AG10803 (cell line): ENCODE results near the gene ATP5ME.
"Not testable (repeated sequence)": the region's sequence is repeated elsewhere in the genome, so short reads cannot be mapped to it uniquely, and the experiment has no call there.

Experiments used
- DNase-seq: peaks from one replicate; pipeline ENCODE4 v3.0.0; 2010; ENCODE audit warnings: low read depth
- H3K4me3 ChIP-seq: 2 replicates; pipeline ENCODE4 v1.5.1; 2011; ENCODE audit warnings: mild to moderate bottlenecking, low read length, control low read depth
- TF ChIP-seq, protein P1 (sequence below): conservative IDR thresholded peaks from 2 replicates; pipeline ENCODE4 v1.5.1; 2011; ENCODE audit warnings: mild to moderate bottlenecking, low read length, control low read depth, inconsistent platforms

ATP5ME gene

DNA sequence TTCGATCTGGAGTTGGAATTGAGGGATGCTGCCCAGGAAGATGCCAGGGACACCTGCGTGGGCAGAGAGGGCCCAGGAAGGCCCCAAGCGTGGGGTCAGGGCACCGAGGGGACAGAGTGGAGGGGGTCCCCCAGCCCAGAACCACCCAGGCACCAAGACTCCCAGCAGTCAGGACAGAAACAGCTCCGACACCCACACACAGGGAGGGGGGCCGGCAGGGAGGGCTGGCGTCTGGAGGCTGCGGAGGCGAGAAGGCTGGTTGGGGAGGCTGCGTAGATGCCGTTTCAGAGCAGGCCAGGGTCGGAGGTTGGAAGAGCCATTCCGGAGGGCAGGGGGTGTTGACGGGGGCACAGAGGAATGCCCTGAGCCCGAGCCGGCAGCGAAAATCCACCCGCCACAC is 23.6 kb downstream of the ATP5ME start:
- no peak overlapping the region for H3K4me3 ChIP-seq
- DNase-seq, result no peak
- TF ChIP-seq, protein P1, sequence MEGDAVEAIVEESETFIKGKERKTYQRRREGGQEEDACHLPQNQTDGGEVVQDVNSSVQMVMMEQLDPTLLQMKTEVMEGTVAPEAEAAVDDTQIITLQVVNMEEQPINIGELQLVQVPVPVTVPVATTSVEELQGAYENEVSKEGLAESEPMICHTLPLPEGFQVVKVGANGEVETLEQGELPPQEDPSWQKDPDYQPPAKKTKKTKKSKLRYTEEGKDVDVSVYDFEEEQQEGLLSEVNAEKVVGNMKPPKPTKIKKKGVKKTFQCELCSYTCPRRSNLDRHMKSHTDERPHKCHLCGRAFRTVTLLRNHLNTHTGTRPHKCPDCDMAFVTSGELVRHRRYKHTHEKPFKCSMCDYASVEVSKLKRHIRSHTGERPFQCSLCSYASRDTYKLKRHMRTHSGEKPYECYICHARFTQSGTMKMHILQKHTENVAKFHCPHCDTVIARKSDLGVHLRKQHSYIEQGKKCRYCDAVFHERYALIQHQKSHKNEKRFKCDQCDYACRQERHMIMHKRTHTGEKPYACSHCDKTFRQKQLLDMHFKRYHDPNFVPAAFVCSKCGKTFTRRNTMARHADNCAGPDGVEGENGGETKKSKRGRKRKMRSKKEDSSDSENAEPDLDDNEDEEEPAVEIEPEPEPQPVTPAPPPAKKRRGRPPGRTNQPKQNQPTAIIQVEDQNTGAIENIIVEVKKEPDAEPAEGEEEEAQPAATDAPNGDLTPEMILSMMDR, result no peak

DNA sequence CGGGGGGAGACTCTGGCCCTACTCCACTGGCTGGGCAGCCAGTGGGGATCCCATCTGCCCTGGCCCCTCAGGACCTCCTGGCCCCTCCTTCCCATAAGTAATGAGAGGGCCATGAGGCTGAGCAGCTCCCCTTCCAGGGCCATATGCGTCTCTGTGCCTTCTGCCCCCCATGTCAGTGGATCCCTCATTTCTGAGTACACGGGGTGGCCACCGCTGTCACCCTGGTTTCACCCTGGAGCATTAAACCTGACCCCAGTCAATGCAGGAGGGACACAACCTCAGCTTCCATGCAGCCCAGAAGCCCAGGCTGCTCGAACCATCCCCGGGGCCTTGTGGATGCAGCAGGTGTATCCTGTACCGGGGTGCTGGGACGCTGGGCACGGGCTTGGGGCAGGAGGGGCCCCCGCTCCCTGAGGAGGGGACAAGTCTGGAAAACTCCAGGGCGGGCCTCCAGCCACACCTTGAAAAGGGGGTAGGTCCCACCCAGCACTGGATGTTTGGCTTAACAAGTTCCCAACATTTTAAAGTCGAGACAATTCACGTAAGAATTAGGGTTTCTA is 24.2 kb downstream of the ATP5ME start:
- TF ChIP-seq, protein P1, result no peak
- H3K4me3 ChIP-seq, result no peak overlapping the region
- DNase-seq, result no peak

DNA sequence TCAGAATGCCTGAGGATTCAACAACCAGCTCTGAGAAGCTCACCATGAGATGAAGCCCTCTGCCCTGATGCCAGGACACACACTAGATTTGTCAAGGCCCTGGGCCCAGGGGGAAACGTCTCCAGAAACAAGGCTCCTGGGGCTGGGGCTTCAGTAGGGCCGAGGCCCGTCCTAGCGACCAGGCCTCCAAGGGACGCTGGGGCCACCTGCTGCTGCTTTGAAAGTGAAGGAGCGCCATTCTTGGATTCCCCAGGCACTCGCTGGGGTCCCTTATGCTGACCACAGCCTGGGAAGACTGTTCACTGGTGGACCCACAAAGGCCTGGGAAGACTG is 24.8 kb downstream of the ATP5ME start:
- DNase-seq, result no peak
- no peak overlapping the region for H3K4me3 ChIP-seq
- TF ChIP-seq, protein P1, result no peak

DNA sequence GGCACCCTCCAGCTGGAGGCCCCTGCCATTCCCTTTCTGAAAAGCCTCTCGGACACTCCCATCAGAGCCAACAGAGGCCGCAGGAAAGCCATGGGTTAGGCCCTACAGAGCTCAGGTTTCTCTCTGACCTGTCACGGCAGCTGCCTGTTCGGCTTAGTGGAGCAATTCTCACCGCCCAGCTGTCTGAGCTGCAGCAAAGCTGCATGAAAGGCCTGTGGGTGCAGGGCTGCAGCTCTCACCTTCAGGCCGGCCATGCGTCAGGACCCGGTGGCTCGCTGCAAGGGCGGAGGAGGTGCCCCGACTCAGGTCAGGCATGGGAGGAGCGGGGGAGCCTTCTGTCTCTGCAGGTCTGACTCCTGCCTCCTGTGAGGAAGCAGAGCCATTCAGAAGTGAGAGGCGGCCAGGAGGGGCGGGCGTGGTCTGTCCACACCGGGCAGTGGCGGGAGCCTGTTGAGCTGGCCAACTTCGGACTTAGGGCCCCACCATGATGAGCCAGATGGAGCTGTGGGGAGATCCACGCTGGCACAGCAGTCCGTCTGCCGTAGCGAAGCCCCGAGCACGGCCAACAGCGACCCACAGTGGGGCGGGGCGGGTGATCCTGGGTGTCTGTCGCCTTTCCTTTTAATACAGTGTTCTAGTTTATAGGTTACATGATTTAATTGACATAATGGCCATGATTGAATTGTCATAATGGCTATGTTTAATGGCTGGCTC is 25.3 kb downstream of the ATP5ME start:
- no peak overlapping the region for H3K4me3 ChIP-seq
- DNase-seq, result no peak
- TF ChIP-seq, protein P1, result no peak

DNA sequence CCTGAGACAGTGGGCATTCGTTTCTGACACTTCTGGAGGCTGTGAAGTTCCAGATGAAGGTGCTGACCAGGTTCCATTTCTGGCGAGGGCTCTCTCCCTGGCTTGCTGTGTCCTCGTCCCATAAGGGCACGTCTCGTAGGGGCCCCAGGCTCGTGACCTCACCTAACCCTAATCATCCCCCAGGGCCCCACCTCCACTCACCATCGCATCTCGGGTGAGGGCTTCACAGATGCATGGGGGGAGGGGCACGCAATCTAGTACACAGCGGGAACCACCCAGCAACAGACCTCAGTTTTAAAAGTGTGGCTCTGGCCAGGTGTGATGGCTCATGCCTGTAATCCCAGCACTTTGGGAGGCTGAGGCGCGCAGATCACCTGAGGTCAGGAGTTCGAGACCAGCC is 26.6 kb downstream of the ATP5ME start:
- TF ChIP-seq, protein P1, result no peak
- DNase-seq, result no peak

DNA sequence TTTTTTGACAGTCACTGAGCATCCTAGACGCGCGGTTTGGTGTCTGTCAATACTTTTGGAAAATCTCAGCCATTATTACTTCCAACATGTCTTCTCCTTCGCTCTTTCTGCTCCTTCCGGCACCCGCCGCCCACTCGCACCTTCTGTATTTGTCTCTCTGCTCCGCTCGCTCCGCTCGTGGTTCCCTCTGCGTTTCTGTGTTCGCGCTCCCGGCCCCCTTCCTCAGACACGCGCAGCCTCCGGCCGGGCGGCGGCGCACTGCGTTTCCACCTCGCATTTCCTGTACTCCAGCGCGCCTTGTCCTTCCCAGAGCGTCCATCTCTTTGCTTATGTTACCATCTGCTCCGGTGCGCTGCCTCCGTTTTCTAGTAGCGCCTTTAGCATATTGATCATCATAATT is 27.6 kb downstream of the ATP5ME start:
- TF ChIP-seq, protein P1, result no peak
- H3K4me3 ChIP-seq, result no peak overlapping the region
- DNase-seq, result no peak

More for the DNA sequence above, 26.6 kb downstream of the ATP5ME start:
- no peak overlapping the region for H3K4me3 ChIP-seq

DNA sequence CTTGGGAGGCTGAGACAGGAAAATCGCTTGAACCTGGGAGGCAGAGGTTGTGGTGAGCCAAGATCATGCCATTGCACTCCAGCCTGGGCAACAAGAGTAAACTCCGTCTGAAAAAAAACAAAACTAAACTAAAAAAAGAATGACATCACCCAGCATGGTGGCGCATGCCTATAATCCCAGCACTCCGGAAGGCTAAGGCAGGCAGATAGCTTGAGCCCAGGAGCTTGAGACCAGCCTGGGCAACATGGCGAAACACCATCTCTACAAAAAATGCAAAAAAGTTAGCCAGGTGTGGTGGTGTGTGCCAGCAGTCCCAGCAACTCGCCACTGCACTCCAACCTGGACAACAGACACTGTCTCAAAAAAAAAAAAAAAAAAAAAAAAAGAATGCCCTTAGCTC is 31.7 kb downstream of the ATP5ME start:
- not testable (repeated sequence) for H3K4me3 ChIP-seq, DNase-seq
